SK-N-MC (cell line): Measurements from ENCODE around the gene SNRNP27.
A peak's percentile ranks its signal among the peaks of the same experiment; 100 is the strongest.

Source experiments
- DNase-seq: peaks from one replicate; pipeline ENCODE4 v3.0.0-alpha.2; 2011; ENCODE audit warnings: low read depth, low spot score
- H3K27ac ChIP-seq: fragments of 200-600 bp; sonication (generic); 2 replicates; pipeline ENCODE4 v1.5.1; 2016; ENCODE audit warnings: mixed run types
- H3K36me3 ChIP-seq: fragments of 200-600 bp; sonication (generic); 2 replicates; pipeline ENCODE4 v1.6.1; 2017; ENCODE audit warnings: antibody characterized with exemption, low read length, mixed read lengths; ENCODE audit not compliant: insufficient read depth
- H3K4me3 ChIP-seq: fragments of 200-600 bp; sonication (generic); 2 replicates; pipeline ENCODE4 v1.5.1; 2016
- H3K9ac ChIP-seq: fragments of 200-600 bp; sonication (generic); 2 replicates; pipeline ENCODE4 v1.8.0; 2017; ENCODE audit warnings: mixed run types, mixed read lengths; ENCODE audit not compliant: insufficient read length
- H3K9me3 ChIP-seq: fragments of 200-600 bp; sonication (generic); 2 replicates; pipeline ENCODE4 v1.6.1; 2017; ENCODE audit warnings: low read depth, mild to moderate bottlenecking, antibody characterized with exemption, low read length, moderate library complexity, mixed read lengths
- EZH2 ChIP-seq: fragments of 200-600 bp; sonication (generic); IDR thresholded peaks from one replicate; pipeline ENCODE4 v1.6.1; 2017; ENCODE audit warnings: antibody characterized with exemption
- FOXP2 ChIP-seq: optimal IDR thresholded peaks from 2 replicates; pipeline ENCODE3; 2011; ENCODE audit warnings: mild to moderate bottlenecking, moderate library complexity; ENCODE audit not compliant: insufficient read depth; ENCODE audit errors: extremely low read length, control extremely low read depth
- POLR2AphosphoS5 ChIP-seq: IDR thresholded peaks from 2 replicates; pipeline ENCODE4 v1.6.1; 2012; ENCODE audit warnings: mild to moderate bottlenecking, low read depth, low read length, borderline replicate concordance

The SNRNP27 gene, protein sequence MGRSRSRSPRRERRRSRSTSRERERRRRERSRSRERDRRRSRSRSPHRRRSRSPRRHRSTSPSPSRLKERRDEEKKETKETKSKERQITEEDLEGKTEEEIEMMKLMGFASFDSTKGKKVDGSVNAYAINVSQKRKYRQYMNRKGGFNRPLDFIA

DNA sequence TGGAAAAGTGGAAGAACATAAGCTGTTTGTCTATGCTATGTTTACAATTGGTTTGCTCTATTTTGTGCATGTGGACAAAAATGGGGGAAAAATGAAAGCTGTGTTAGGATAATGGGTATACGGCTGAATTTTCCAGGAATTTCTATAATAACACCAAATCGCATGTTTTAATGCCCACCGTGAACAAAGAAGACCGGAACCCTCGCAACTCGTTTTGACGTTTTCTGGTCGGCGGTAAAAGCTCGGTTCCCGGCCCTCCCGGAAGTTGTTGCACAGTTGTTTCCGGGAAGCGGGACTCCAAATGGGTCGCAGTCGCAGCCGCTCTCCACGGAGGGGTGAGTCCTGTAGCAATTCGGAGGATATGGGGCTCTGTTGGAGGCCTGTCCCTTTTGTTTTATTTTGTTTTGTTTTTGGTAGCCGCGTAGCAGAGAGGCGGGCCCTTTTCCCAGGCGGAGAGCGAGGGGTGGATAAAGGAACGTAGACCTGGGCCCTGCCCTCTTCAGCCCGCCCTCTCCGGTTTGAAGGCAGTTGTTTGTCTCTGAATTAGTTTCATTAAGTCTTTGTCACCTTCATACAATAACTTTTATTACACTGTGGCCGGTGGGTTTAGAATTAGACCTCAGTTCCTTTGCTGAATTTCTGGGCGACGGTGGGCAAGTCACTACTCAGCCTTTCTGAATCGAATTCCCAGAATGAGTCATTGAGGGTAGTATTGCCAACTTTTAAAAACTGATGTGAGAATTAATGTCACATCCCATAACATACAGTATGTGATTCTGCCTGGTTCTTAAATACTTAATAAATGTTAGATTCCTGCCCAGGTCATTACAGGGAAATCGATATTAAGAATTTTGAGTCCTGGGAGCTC is at the start of gene SNRNP27:
Gene SNRNP27, plus strand, starts transcription at position 273 of the 868 bp plus-strand sequence. Its CDS starts 29 bp downstream, at position 302.
- no peak for TF ChIP-seq EZH2
- peak; percentile 88 for TF ChIP-seq POLR2AphosphoS5
- TF ChIP-seq FOXP2 = no peak
- H3K9me3 ChIP-seq = no peaks in the 10 kb centered on the region
- DNase-seq = peak; percentile 56
- peaks cover 30% of the 10 kb centered on the region for H3K36me3 ChIP-seq
- peak within 1 kb of the TSS; percentile 98 for H3K4me3 ChIP-seq
- peak within 1 kb of the TSS; percentile 71 for H3K27ac ChIP-seq
- peak within 1 kb of the TSS; percentile 98 for H3K9ac ChIP-seq

- no peak for TF ChIP-seq FOXP2
- no peak for TF ChIP-seq POLR2AphosphoS5
- TF ChIP-seq EZH2 = no peak
- DNase-seq = no peak
- H3K9me3 ChIP-seq = no peaks in the 10 kb centered on the region
- H3K36me3 ChIP-seq = peaks cover 35% of the 10 kb centered on the region
- no peak overlapping the region for H3K27ac ChIP-seq
- H3K4me3 ChIP-seq = no peak overlapping the region
- no peak overlapping the region for H3K9ac ChIP-seq
These were observed 49.8 kb upstream of the SNRNP27 start for GRCh38 chr2:69843993-69844392.

DNA sequence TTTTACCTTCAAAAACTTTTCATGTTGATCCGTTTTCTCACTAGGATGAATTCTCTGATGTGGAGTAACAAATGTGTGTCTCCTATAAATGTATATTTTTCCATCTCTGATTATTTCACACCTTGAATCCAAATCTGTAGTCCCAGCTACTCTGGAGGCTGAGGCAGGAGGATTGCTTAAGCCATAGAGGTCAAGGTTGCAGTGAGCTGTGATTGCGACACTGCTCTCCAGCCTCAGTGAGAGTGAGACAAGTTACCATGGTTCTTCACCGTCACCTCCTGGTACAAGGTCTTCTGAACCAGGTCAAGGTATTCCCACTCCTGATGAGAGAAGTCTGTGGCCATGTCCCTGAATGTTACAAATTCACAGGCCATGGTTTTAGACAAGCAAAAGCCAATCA is 49.2 kb upstream of the SNRNP27 start:
- H3K27ac ChIP-seq = no peak overlapping the region
- H3K36me3 ChIP-seq = peaks cover 37% of the 10 kb centered on the region
- no peaks in the 10 kb centered on the region for H3K9me3 ChIP-seq
- TF ChIP-seq POLR2AphosphoS5 (no peak), FOXP2 (no peak), EZH2 (no peak)
- H3K9ac ChIP-seq = no peak overlapping the region
- no peak overlapping the region for H3K4me3 ChIP-seq
- DNase-seq = no peak

- no peaks in the 10 kb centered on the region for H3K9me3 ChIP-seq
- DNase-seq = no peak
- TF ChIP-seq POLR2AphosphoS5 = no peak
- TF ChIP-seq FOXP2 = no peak
- no peak for TF ChIP-seq EZH2
- H3K4me3 ChIP-seq = no peak overlapping the region
- H3K36me3 ChIP-seq = peaks cover 45% of the 10 kb centered on the region
- H3K27ac ChIP-seq = no peak overlapping the region
- H3K9ac ChIP-seq = no peak overlapping the region
These were observed 47.3 kb upstream of the SNRNP27 start for GRCh38 chr2:69846182-69847067.

GRCh38 chr2:69847068-69847828 is 46.5 kb upstream of the SNRNP27 start:
- H3K9ac ChIP-seq = no peak overlapping the region
- H3K4me3 ChIP-seq = no peak overlapping the region
- peaks cover 41% of the 10 kb centered on the region for H3K36me3 ChIP-seq

GRCh38 chr2:69848186-69848790 is 45.5 kb upstream of the SNRNP27 start:
- no peak for TF ChIP-seq EZH2
- TF ChIP-seq FOXP2 = no peak
- Histone ChIP-seq H3K36me3 (peaks cover 41% of the 10 kb centered on the region), H3K4me3 (no peak overlapping the region), H3K27ac (no peak overlapping the region), H3K9me3 (no peaks in the 10 kb centered on the region), H3K9ac (no peak overlapping the region)
- no peak for DNase-seq

More at GRCh38 chr2:69847068-69847828, 46.5 kb upstream of the SNRNP27 start:
- no peaks in the 10 kb centered on the region for H3K9me3 ChIP-seq
- no peak overlapping the region for H3K27ac ChIP-seq
- TF ChIP-seq FOXP2 (no peak), POLR2AphosphoS5 (no peak), EZH2 (no peak)
- DNase-seq = no peak

GRCh38 chr2:69858261-69858660 is 35.5 kb upstream of the SNRNP27 start:
- Histone ChIP-seq H3K36me3 (peaks cover 6% of the 10 kb centered on the region), H3K27ac (no peak overlapping the region), H3K9me3 (no peaks in the 10 kb centered on the region), H3K9ac (no peak overlapping the region), H3K4me3 (no peak overlapping the region)
- TF ChIP-seq EZH2 (no peak), FOXP2 (no peak)
- DNase-seq = no peak
